NCI-H2171 (cell line): ENCODE results near the gene CDC42BPB.

Experiments
- DNase-seq: peaks from one replicate; lab custom pipeline; 2025; lab: John Stamatoyannopoulos, UW

The CDC42BPB gene

GRCh38 chr14:103073367-103073875, 16.1 kb upstream of the CDC42BPB start:
- no peak for DNase-seq

- no peak for DNase-seq
These were observed 15.4 kb upstream of the CDC42BPB start for GRCh38 chr14:103072595-103073366.

- DNase-seq = no peak
These were observed 14.3 kb upstream of the CDC42BPB start for GRCh38 chr14:103071544-103072251.

- DNase-seq = no peak
These were observed 13.7 kb upstream of the CDC42BPB start for GRCh38 chr14:103070971-103071542.

- no peak for DNase-seq
These were observed 13.0 kb upstream of the CDC42BPB start for GRCh38 chr14:103070263-103070885.

DNA sequence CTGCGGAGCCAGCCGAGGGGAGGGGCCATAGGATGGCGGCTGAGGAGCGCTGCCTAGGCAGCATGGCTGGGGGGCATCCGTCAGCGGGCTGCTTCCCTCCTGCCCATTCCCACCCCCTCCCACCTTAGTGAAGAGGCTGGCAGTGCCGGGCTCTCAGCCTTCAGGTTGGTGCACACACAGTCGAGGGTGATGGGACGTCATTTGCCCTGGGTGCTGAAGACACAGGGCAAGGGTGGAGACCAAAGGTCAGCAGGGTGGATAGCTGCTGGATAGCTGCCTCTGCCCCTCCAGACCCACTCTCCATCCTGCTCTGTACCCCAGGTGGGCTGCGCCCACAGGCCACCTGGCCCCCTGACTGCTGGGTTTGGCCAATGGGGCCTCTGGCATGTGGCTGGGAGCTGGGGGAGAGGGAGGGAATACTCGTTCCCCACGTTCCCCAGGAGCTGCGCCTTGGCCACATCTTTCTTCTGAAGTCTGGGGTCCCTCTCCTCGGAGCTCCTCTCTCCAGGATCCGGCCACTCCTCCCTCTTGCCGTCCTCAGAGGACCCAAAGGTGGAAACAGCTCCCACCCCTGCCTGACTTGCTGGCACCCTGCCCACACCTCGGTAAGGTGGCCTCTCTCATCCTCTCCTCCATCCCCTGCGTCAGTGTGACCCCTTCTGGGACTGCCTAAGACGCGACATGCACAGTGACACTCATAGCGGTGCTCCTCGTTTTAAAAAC, 11.2 kb upstream of the CDC42BPB start:
- DNase-seq = no peak

GRCh38 chr14:103067231-103067954, 10.0 kb upstream of the CDC42BPB start:
- no peak for DNase-seq

DNA sequence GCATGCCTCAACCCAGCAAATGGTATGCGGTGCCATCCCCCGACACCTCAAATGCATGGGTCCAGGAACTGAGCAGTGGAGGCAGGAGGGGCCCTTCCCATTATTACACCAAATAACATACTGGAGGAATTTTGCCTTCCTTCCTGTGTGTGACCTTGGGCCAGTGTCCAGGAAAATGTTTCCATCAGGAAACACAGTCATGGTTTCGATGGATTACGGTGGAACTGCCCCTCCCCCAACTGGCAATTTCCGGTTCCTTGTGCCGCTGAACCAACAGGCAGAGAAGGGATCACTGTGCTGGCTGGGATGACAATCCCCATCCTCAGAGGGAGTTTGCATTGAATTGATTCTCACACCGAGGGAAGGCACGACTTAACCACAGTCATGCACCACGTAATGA, 9.1 kb upstream of the CDC42BPB start:
- no peak for DNase-seq

DNA sequence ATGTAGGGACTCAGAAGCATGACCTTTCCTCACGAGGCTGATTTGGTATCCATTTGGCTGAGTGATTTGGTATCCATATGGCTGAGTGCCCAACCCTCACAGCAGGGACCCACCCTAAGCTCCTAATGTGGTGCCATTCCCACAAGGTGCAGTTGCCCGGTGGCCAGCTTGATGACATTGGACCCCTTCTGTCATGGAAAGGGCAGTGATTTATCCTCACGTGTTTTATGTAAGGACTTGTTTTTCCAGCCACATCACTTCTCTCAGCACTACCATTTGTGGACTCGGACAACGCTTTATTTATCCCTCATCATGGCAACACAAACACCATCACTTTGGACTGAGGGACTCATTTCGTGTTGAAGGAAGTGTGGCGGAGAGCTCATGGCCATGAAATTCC, 8.5 kb upstream of the CDC42BPB start:
- DNase-seq = no peak

- no peak for DNase-seq
These were observed 7.6 kb upstream of the CDC42BPB start for GRCh38 chr14:103064978-103065377.

DNA sequence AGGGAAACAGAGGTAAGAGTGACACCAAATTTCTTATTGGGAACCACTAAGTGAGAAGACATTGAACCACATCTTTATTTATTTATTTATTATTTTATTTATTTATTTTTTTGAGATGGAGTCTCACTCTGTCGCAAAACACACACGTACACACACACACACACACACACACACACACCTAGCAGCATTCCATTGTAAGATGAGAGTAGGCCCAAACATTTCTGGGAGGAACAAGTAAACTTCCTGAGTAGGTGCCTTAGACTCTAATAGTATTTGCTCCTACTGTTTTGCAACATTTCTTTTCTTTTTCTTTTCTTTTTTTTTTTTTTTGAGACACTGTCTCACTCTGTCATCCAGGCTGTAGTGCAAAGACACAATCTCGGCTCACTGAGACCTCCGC, 7.1 kb upstream of the CDC42BPB start:
- no peak for DNase-seq

GRCh38 chr14:103061482-103061976, 4.2 kb upstream of the CDC42BPB start:
- no peak for DNase-seq

- no peak for DNase-seq
These were observed 2.2 kb upstream of the CDC42BPB start for GRCh38 chr14:103059556-103059955.

DNA sequence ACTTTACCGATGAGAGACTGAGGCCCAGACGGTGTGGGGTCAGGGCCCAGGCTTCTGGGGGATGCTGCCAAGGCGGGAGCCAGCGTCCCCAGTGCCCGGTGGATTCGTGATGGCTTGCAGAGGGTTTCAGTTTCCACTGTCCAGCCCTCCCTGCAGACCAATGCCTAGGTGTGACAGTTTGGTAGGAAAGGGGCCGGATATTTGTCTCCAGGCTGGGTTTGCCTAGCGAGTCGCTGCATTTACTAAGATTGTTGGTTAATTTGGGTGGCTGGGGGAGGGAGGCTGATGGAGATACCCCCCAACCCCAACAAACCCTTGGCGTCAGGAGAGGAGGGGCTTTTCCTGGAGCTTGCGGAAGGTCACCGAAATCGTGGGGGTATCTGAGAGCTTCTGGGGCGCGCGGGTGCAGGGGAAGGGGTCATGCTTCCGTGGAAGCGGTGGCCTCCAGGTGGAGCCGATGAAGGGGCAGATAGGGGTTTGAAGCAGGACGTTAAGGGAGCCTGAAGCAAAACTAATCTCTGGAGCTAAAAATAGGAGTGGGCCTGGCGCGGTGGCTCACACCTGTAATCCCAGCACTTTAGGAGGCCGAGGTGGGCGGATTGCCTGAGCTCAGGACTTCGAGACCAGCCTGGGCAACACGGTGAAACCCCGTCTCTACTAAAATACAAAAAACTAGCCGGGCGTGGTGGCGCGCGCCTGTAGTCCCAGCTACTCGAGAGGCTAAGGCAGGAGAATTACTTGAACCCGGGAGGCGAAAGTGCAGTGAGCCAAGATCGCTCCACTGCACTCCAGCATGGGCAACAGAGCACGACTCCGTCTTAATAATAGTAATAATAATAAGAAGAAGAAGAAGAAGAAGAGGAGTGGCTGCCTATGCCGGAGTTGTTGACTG, 1.1 kb upstream of the CDC42BPB start:
- no peak for DNase-seq

GRCh38 chr14:103057028-103057371, 349 bp downstream of the CDC42BPB start:
- no peak for DNase-seq

DNA sequence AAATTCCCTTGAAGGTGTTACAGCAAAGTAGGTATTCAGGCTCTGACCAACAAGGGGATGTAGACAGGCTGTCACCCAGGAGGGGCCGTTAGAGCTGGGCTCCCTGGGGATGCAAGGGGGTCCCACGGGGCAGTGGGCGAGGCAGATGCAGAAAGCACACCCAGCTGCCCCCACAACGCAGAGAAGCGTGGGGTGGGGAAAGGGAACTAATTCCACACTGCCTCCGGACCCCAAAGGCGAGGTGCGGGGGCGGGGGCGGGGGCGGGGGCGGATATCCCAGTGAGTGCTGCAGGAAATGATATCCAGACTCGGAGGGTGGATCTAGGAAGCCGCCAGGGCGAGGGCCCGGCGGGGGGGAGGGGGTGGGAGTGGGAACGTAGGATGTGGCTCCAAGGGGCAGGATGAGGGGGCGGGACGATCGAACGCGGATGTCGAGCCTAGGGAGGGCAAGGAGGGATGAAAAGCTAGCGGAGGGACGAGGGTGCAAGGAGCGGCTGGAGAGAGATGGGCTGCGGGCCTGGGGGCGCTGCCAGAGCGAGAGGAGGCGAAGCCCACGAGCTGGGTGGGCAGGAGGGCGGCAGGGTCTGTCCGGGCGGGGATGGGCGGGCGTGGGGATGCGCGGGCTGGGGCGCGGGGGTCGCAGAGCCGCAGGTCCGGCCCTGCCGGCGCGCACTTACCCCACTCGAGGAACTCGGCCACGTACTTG, 874 bp downstream of the CDC42BPB start:
- DNase-seq = peak; percentile 61

- no peak for DNase-seq
These were observed 1.7 kb downstream of the CDC42BPB start for GRCh38 chr14:103055695-103056094.

- no peak for DNase-seq
These were observed 4.9 kb downstream of the CDC42BPB start for GRCh38 chr14:103052407-103052806.

- DNase-seq = no peak
These were observed 6.4 kb downstream of the CDC42BPB start for GRCh38 chr14:103050935-103051334.
